ENCODE results near the gene TEX48.

- no peak for TF ChIP-seq CHD2 (IDR thresholded peaks at IDR 0.05; ENCODE audit: borderline replicate concordance, low read depth, low read length)
- TF ChIP-seq USF2 (IDR thresholded peaks at IDR 0.05; ENCODE audit: borderline replicate concordance, low read depth, low read length): no peak
- no peak for TF ChIP-seq TCF7 (IDR thresholded peaks at IDR 0.05; ENCODE audit: borderline replicate concordance)
- no peak for TF ChIP-seq POLR2AphosphoS5 (IDR thresholded peaks at IDR 0.05; ENCODE audit: low read length)
- TF ChIP-seq CBX5 (IDR thresholded peaks at IDR 0.05; ENCODE audit: low read depth): no peak
- TF ChIP-seq CTCF (IDR thresholded peaks at IDR 0.05 in 2 of 3, conservative IDR thresholded peaks at IDR 0.05 in 1 of 3; ENCODE audit: control insufficient read depth in 2 of 3, extremely low read depth in 1 of 3, insufficient read depth in 1 of 3, low read depth in 3 of 3, low read length in 3 of 3): no peak
- no peak for TF ChIP-seq EZH2 (IDR thresholded peaks at IDR 0.05; ENCODE audit: borderline replicate concordance, control insufficient read depth, low read depth, low read length)
- TF ChIP-seq SREBF2 (IDR thresholded peaks at IDR 0.05; ENCODE audit: low read length): no peak
- TF ChIP-seq PML (IDR thresholded peaks at IDR 0.05; ENCODE audit: low read length): no peak
- no peak for TF ChIP-seq ATF3 (IDR thresholded peaks at IDR 0.05; ENCODE audit: borderline replicate concordance, extremely low read depth, low read depth, low read length)
These were observed 11.4 kb upstream of the TEX48 start for GRCh38 chr9:114693248-114693855.
